Tibial nerve (tissue), 4 donors: Measurements from ENCODE around the gene GCSAM. TPM values are rescaled to one million over a fixed set of nuclear protein-coding genes. Genes with fewer than 3 reads are reported as not detected.
"Not testable (repeated sequence)": the region's sequence is repeated elsewhere in the genome, so short reads cannot be mapped to it uniquely, and the experiment has no call there.

Source experiments
- DNase-seq, 2 donors: peaks; one replicate each; pipeline ENCODE4 v3.0.0-alpha.2; 2019; ENCODE audit warnings: low spot score in 2 of 2
- H3K27ac ChIP-seq, 4 donors: fragments of 200-600 bp; sonication (generic) in 3 of 4; one replicate each; pipeline ENCODE4 v1.5.1; 2017 to 2019; ENCODE audit warnings: mild to moderate bottlenecking in 1 of 4
- H3K27me3 ChIP-seq, 2 donors: fragments of 200-600 bp; sonication (generic) in 1 of 2; one replicate each; pipeline versions ENCODE4 v1.5.1 to v1.6.0; 2017 to 2019
- H3K36me3 ChIP-seq, 3 donors: fragments of 200-600 bp; sonication (generic); one replicate each; pipeline ENCODE4 v1.5.1; 2018 to 2019
- H3K4me1 ChIP-seq, 4 donors: fragments of 200-600 bp; sonication (generic) in 3 of 4; one replicate each; pipeline ENCODE4 v1.5.1; 2017 to 2019
- H3K4me3 ChIP-seq, 4 donors: fragments of 200-600 bp; sonication (generic) in 3 of 4; one replicate each; pipeline ENCODE4 v1.5.1; 2017 to 2019; ENCODE audit warnings: mild to moderate bottlenecking in 1 of 4, moderate library complexity in 1 of 4
- H3K9me3 ChIP-seq, 4 donors: fragments of 200-600 bp; sonication (generic) in 3 of 4; one replicate each; pipeline ENCODE4 v1.5.1; 2017 to 2019
- CTCF ChIP-seq, 5 experiments: fragments of 200-600 bp in 3 of 5; fragments of 450-650 bp in 2 of 5; sonication (generic) in 3 of 5; IDR thresholded peaks; one replicate each; pipeline ENCODE4 v1.5.1; 2016 to 2019; ENCODE audit warnings: antibody characterized with exemption in 5 of 5, mild to moderate bottlenecking in 3 of 5, moderate library complexity in 2 of 5
- EP300 ChIP-seq, 2 donors: sonication (generic); formaldehyde crosslinking; IDR thresholded peaks; one replicate each; pipeline ENCODE4 v1.6.1; 2017; ENCODE audit warnings: antibody characterized with exemption in 2 of 2, mild to moderate bottlenecking in 1 of 2
- POLR2A ChIP-seq, 2 donors: fragments of 450-650 bp; IDR thresholded peaks; one replicate each; pipeline ENCODE4 v1.6.1; 2017; ENCODE audit warnings: antibody characterized with exemption in 2 of 2, mild to moderate bottlenecking in 2 of 2, moderate library complexity in 2 of 2
- WGBS, 2 donors: methylation state at CpG; one replicate each; pipeline ENCODE4 v1.1.5; 2018; 5-methylcytosine and 5-hydroxymethylcytosine counted together
- small RNA-seq: library from RNA; depleted of rRNA; stranded (forward); fragments of <200 nt; gene quantifications from one replicate; pipeline ENCODE3, GENCODE V24; 2016
- total RNA-seq, 4 donors: library from RNA; depleted of rRNA; stranded (reverse); fragments of >200 nt; gene quantifications; one replicate each; pipeline ENCODE4 v1.1.0, GENCODE V29; 2016

GCSAM gene
- total RNA-seq, 4 donors from 2014 or later: under 0.01 to 2.0 TPM; not detected in 2

GRCh38 chr3:112074006-112074405 is 59.0 kb downstream of the GCSAM start:
- Histone ChIP-seq H3K27ac (no peak overlapping the region), H3K36me3 (no peaks in the 10 kb centered on the region), H3K27me3 (no peaks in the 10 kb centered on the region), H3K4me1 (peaks cover 0 to 3% (median 0%) of the 10 kb centered on the region in 4 donors), H3K9me3 (no peaks in the 10 kb centered on the region), H3K4me3 (no peak overlapping the region)
- no peak for DNase-seq
- WGBS, 2 donors: 79 to 90% methylated on average over 2 of the region's 2 CpGs
- TF ChIP-seq CTCF (IDR thresholded peaks at IDR 0.05) (no peak), POLR2A (IDR thresholded peaks at IDR 0.05) (no peak), EP300 (IDR thresholded peaks at IDR 0.05) (no peak)

- not testable (repeated sequence) for H3K27ac ChIP-seq, H3K27me3 ChIP-seq, DNase-seq, H3K9me3 ChIP-seq, H3K4me3 ChIP-seq, H3K36me3 ChIP-seq, H3K4me1 ChIP-seq
- WGBS, 2 donors: 80 to 90% methylated on average over 7 to 8 of the region's 8 CpGs
Observed at GRCh38 chr3:112072387-112073060, 60.5 kb downstream of the GCSAM start.

Small RNA genes lying within 50 kb of the gene (small RNA-seq; reads per million reads assigned to genes)
- not detected for gene MIR567

Other genes with a start within 250 kb of the GCSAM start
- gene ABHD10, start 154.2 kb downstream of the GCSAM start, total RNA-seq: 10 to 100 TPM; 11.7 to 28.8 (median 19.4) TPM
- gene TAGLN3, start 134.3 kb downstream of the GCSAM start, total RNA-seq: 1 to 10 TPM in 1 of 4 donors, not detected in 3; 3.1 TPM
- not detected for gene TMPRSS7, start 98.5 kb downstream of the GCSAM start, total RNA-seq
- 1 to 10 TPM in 3 of 4 donors, under 1 TPM in 1; 0.98 to 8.5 (median 5.6) TPM for gene C3orf52, start 46.9 kb downstream of the GCSAM start, total RNA-seq
- gene SLC9C1, start 161.0 kb upstream of the GCSAM start, total RNA-seq: not detected
- gene CD200, start 199.9 kb upstream of the GCSAM start, total RNA-seq: 10 to 100 TPM in 2 of 4 donors, 1 to 10 TPM in 2; 4.5 to 12.6 (median 8.7) TPM